Endodermal cell (in vitro differentiated cells): ENCODE data around the gene TMEM52B. TPM values are rescaled to one million over a fixed set of nuclear protein-coding genes. Genes with fewer than 3 reads are reported as not detected.

Source experiments
- DNase-seq: peaks from one replicate; pipeline ENCODE4 v3.0.0-alpha.2; 2017
- H3K27ac ChIP-seq: 2 replicates; pipeline ENCODE4 v1.5.1; 2013; ENCODE audit warnings: mild to moderate bottlenecking, low read depth, low read length, moderate library complexity
- H3K27me3 ChIP-seq: 2 replicates; pipeline ENCODE4 v1.6.1; 2013; ENCODE audit warnings: mild to moderate bottlenecking, low read length, moderate library complexity; ENCODE audit not compliant: insufficient read depth, control insufficient read depth, poor library complexity, severe bottlenecking
- H3K36me3 ChIP-seq: 2 replicates; pipeline ENCODE4 v1.7.0; 2013; ENCODE audit warnings: mild to moderate bottlenecking, low read length, moderate library complexity; ENCODE audit not compliant: control insufficient read depth, insufficient read depth
- H3K4me1 ChIP-seq: one replicate; pipeline ENCODE4 v1.7.0; 2013; ENCODE audit warnings: low read length; ENCODE audit not compliant: control insufficient read depth, insufficient read depth
- H3K4me3 ChIP-seq: 2 replicates; pipeline ENCODE4 v1.5.1; 2013; ENCODE audit warnings: mild to moderate bottlenecking, low read length, moderate library complexity
- H3K9ac ChIP-seq: 2 replicates; pipeline ENCODE4 v1.6.1; 2013; ENCODE audit warnings: mild to moderate bottlenecking, low read length, moderate library complexity; ENCODE audit not compliant: poor library complexity, severe bottlenecking; ENCODE audit errors: extremely low read depth
- H3K9me3 ChIP-seq: 2 replicates; pipeline ENCODE4 v1.6.1; 2013; ENCODE audit warnings: mild to moderate bottlenecking, low read length, moderate library complexity; ENCODE audit not compliant: control insufficient read depth
- H3K27ac Mint-ChIP-seq: 2 replicates; pipeline ENCODE4 v1.8.0; 2020; ENCODE audit warnings: mixed read lengths
- H3K27me3 Mint-ChIP-seq: 2 replicates; pipeline ENCODE4 v1.8.0; 2021; ENCODE audit warnings: mild to moderate bottlenecking, mixed read lengths; ENCODE audit not compliant: insufficient read depth
- H3K36me3 Mint-ChIP-seq: 2 replicates; pipeline ENCODE4 v1.8.0; 2020; ENCODE audit warnings: low read depth, mixed read lengths
- H3K4me1 Mint-ChIP-seq: 2 replicates; pipeline ENCODE4 v1.8.0; 2020; ENCODE audit warnings: mixed read lengths
- H3K4me3 Mint-ChIP-seq: 2 replicates; pipeline ENCODE4 v1.8.0; 2020; ENCODE audit warnings: mild to moderate bottlenecking, moderate library complexity, mixed read lengths
- H3K9me3 Mint-ChIP-seq: 2 replicates; pipeline ENCODE4 v1.8.0; 2020; ENCODE audit warnings: mild to moderate bottlenecking, mixed read lengths
- WGBS, 2 experiments: methylation state at CpG; one replicate each; pipeline versions ENCODE4 v1.1.5 to v1.1.7; 2013; ENCODE audit warnings: missing lambda C conversion rate in 2 of 2, mixed read lengths in 1 of 2; ENCODE audit not compliant: insufficient coverage in 1 of 2, insufficient read length in 1 of 2; 5-methylcytosine and 5-hydroxymethylcytosine counted together
- total RNA-seq, 2 donors: library from RNA; stranded (reverse); fragmentation: NEBNext Ultra II Directional in 1 of 2; extraction: Animal tissue kit (Norgen Biotek cat#: 25700) in 1 of 2; gene quantifications; 2 replicates in 1 of 2; 3 replicates in 1 of 2; pipeline ENCODE4 v1.2.1, GENCODE V29; 2021
- TF ChIP-seq, protein P1 (sequence below): fragments of 200-600 bp; sonication (generic); conservative IDR thresholded peaks from 2 replicates; pipeline ENCODE4 v1.5.0; 2021; ENCODE audit warnings: antibody characterized with exemption, mild to moderate bottlenecking

TMEM52B gene
- total RNA-seq, 2 donors from 2014 or later, result not detected

- H3K27me3 ChIP-seq, result no peaks in the 10 kb centered on the region
- TF ChIP-seq, protein P1, sequence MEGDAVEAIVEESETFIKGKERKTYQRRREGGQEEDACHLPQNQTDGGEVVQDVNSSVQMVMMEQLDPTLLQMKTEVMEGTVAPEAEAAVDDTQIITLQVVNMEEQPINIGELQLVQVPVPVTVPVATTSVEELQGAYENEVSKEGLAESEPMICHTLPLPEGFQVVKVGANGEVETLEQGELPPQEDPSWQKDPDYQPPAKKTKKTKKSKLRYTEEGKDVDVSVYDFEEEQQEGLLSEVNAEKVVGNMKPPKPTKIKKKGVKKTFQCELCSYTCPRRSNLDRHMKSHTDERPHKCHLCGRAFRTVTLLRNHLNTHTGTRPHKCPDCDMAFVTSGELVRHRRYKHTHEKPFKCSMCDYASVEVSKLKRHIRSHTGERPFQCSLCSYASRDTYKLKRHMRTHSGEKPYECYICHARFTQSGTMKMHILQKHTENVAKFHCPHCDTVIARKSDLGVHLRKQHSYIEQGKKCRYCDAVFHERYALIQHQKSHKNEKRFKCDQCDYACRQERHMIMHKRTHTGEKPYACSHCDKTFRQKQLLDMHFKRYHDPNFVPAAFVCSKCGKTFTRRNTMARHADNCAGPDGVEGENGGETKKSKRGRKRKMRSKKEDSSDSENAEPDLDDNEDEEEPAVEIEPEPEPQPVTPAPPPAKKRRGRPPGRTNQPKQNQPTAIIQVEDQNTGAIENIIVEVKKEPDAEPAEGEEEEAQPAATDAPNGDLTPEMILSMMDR, result no peak
- H3K9ac ChIP-seq, result no peak overlapping the region
- Mint-ChIP-seq H3K27ac (no peak overlapping the region), H3K4me1 (peaks cover 8% of the 10 kb centered on the region), H3K27me3 (no peaks in the 10 kb centered on the region), H3K36me3 (peaks cover 58% of the 10 kb centered on the region), H3K9me3 (peaks cover 10% of the 10 kb centered on the region), H3K4me3 (no peak overlapping the region)
- 92 to 97% methylated on average over 4 to 6 of the region's 6 CpGs for WGBS, 2 experiments
- H3K4me3 ChIP-seq, result no peak overlapping the region
- peaks cover 39% of the 10 kb centered on the region for H3K36me3 ChIP-seq
- DNase-seq, result no peak
- H3K9me3 ChIP-seq, result peaks cover 11% of the 10 kb centered on the region
- H3K27ac ChIP-seq, result no peak overlapping the region
- no peaks in the 10 kb centered on the region for H3K4me1 ChIP-seq
These were observed 47.3 kb downstream of the TMEM52B start for GRCh38 chr12:10226086-10226485.

DNA sequence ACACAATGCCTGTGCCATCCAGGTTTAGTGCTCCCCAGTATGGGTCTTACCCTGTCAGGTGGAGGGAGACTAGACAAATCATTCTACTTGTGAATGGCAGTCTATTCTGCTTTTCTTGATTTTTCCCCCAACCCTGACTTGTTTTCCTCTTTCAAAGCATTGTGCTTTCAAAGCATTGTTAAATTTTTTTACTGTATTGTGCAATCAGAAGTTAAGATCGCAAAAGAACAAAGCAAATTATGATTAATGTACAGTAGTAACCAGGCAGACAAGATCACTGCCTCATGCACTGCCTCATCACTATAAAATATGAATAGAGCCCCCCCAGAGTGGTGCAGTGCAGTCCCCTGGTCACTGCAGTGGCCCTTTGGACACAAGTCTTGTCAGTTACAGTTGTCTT, 47.9 kb downstream of the TMEM52B start:
- Histone ChIP-seq H3K9ac (no peak overlapping the region), H3K27ac (no peak overlapping the region), H3K36me3 (peaks cover 33% of the 10 kb centered on the region), H3K27me3 (no peaks in the 10 kb centered on the region), H3K4me3 (no peak overlapping the region), H3K9me3 (peaks cover 15% of the 10 kb centered on the region), H3K4me1 (no peaks in the 10 kb centered on the region)
- WGBS, 2 experiments, result 80 to 86% methylated on average over 1 of the region's 1 CpG
- DNase-seq, result no peak
- Mint-ChIP-seq H3K4me1 (peaks cover 8% of the 10 kb centered on the region), H3K36me3 (peaks cover 58% of the 10 kb centered on the region), H3K27ac (no peak overlapping the region), H3K9me3 (peaks cover 16% of the 10 kb centered on the region), H3K27me3 (no peaks in the 10 kb centered on the region), H3K4me3 (no peak overlapping the region)
- TF ChIP-seq, protein P1, result no peak

DNA sequence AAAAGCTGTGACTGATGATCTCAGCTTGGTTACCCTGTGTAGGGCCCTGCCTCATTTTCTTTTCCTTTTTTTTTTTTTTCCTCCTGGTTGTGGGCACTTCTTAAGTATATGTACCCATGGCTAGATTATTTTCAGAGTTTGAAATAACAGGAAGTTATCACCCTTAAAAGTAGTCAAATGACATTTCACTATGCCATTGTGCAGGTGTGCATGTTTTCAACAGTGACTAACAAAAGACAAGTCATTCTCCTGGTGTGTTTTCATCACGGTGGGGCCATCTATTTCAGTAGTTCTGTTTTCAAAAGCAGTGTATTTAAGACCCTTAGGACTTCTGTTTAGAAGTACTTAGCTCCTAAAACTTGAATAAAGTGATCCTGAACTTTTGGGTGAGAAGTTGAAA, 48.8 kb downstream of the TMEM52B start:
- Mint-ChIP-seq H3K4me3 (no peak overlapping the region), H3K36me3 (peaks cover 54% of the 10 kb centered on the region), H3K9me3 (peaks cover 24% of the 10 kb centered on the region), H3K4me1 (peaks cover 8% of the 10 kb centered on the region), H3K27me3 (no peaks in the 10 kb centered on the region), H3K27ac (no peak overlapping the region)
- TF ChIP-seq, protein P1, result no peak
- Histone ChIP-seq H3K4me1 (no peaks in the 10 kb centered on the region), H3K36me3 (peaks cover 24% of the 10 kb centered on the region), H3K27ac (no peak overlapping the region), H3K4me3 (no peak overlapping the region), H3K9me3 (peaks cover 22% of the 10 kb centered on the region), H3K27me3 (no peaks in the 10 kb centered on the region), H3K9ac (no peak overlapping the region)
- 91 to 100% methylated on average over 1 of the region's 1 CpG for WGBS, 2 experiments
- no peak for DNase-seq
